ENCODE data around the gene SKP2.
"Not testable (repeated sequence)": the region's sequence is repeated elsewhere in the genome, so short reads cannot be mapped to it uniquely, and the experiment has no call there.

The SKP2 gene

GRCh38 chr5:36158144-36158543, 6.2 kb downstream of the SKP2 start:
- peak; percentile 93 for DNase-seq

GRCh38 chr5:36160617-36161016, 8.7 kb downstream of the SKP2 start:
- no peak for DNase-seq

- DNase-seq, result no peak
Measured at GRCh38 chr5:36161361-36161760, 9.4 kb downstream of the SKP2 start.

DNA sequence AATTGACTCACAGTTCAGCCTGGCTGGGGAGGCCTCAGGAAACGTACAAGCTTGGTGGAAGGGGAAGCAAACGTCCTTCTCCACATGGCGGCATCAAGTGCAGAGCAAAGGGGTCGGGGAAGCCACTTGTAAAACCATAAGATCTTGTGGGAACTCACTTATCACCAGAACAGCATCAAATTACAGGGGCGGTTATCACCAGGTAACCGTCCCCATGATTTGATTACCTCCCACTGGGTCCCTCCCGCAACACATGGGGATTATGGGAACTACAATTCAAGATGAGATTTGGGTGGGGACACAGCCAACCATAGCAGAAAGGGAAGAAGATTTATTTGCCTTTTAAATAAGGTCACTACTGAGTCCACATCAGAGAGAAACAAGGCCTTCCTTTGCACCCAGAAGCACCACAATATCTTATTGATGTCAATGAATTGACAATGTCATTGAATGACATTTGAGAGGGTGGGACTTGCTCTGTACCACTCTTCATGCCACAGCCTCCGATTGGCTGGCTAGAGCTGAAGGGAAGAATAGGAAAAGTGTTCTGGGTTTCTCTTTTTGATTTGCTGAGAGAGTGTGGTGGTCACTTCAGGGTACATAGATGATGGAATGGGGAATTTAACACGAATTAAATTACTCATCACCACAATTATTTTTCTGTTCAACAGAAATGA, 11.0 kb downstream of the SKP2 start:
- no peak for DNase-seq

GRCh38 chr5:36164461-36164860, 12.6 kb downstream of the SKP2 start:
- no peak for DNase-seq

- DNase-seq, result no peak
Measured at GRCh38 chr5:36168737-36169136, 16.8 kb downstream of the SKP2 start.

GRCh38 chr5:36170832-36171424, 19.0 kb downstream of the SKP2 start:
- DNase-seq, result no peak

- no peak for DNase-seq
Measured at GRCh38 chr5:36172599-36172998, 20.7 kb downstream of the SKP2 start.

- no peak for DNase-seq
Measured at GRCh38 chr5:36173426-36173825, 21.5 kb downstream of the SKP2 start.

GRCh38 chr5:36174119-36174518, 22.2 kb downstream of the SKP2 start:
- no peak for DNase-seq

DNA sequence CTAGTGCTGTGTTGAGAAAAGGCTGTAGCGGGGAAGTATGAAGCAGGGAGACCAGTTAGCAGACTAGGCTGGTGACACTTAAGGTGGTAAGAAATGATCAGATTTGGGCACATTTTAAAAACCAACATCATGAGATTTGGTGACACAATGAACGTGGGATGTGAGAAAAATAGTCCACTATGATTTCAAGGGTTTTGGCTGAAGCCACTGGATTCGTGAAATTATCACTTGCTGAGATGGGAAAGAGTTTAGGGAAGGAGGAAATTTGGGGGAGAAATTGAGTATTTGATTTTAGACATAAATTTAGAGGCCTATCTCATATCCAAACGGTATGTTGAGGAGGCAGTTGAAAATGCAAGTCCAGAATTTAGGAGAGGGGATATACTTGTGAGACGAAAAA, 23.1 kb downstream of the SKP2 start:
- DNase-seq, result no peak

- DNase-seq, result no peak
Measured at GRCh38 chr5:36177154-36177553, 25.2 kb downstream of the SKP2 start.

DNA sequence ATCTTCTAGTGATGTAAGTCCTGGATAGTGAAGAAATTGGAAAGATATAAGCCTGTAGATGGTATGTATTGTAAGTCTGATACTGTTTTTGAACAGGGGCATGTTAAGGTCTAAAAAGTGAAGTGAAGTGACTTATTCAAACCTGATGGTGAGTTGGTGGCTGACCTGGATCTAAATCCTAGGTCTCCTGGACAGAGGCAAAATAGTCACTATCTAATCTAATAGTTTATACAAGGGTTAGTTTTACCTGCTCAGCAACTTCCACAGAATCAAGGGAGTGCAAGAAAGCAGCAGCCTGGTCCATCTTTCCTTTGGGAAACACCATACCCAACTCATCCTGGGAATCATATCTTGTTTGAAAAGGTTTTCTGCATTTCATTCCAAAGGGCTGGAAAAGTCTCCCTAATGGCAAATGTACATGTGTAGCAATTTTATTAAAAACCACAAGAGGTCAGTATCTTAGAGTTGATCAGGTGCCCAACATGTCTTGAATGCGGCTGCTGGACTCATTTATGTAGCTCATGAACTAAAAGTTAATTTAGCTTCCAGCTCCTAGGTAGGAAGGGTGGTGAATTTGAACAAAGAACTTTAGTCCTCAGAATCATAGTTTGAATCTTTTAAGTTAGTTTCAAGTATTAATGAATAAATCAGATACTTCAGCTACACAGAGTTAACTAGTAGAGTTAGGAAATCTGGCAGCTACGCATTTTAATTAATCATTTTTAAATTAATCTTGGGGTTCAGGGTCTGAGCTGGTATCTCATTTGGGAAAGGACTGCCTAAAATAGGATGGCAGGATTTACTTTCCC, 26.0 kb downstream of the SKP2 start:
- peak; percentile 35 for DNase-seq

DNA sequence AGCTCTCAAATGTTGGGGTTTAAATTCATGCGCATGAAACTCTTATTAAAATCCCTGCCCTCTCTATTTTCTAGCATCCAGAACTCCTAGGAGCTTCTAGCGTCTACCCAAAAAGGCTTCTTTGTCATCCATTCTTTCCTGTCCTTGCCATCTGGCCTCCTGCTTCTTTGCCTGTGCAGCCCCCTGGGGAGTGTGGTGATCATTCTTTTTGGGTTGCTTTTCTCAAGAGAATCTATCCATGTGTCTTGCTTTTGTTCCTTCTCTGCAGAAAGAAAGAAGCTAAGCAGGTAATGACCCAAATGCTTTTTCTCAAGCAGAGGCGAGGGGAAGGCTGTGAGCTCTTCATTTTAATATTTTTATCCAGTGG, 26.6 kb downstream of the SKP2 start:
- DNase-seq, result no peak

DNA sequence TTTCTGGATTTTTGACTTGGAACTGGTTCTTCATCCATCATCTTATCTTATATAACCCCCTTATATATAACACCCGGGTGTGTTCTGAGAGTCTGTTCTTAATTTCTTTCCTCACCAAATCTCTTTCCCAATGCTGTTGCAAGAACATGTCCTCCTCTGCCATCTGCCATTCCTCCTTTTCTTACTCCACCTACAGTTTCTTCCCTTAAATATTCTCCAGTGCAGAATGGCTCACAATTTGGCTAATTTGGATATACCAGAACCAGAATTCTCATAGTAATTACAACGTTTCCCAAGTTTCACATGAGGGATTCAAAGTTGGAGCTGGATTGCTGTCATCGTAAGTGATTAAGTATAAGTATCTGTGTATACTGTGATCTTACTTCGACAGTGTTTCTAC, 28.0 kb downstream of the SKP2 start:
- no peak for DNase-seq

GRCh38 chr5:36180556-36181350, 28.8 kb downstream of the SKP2 start:
- no peak for DNase-seq

DNA sequence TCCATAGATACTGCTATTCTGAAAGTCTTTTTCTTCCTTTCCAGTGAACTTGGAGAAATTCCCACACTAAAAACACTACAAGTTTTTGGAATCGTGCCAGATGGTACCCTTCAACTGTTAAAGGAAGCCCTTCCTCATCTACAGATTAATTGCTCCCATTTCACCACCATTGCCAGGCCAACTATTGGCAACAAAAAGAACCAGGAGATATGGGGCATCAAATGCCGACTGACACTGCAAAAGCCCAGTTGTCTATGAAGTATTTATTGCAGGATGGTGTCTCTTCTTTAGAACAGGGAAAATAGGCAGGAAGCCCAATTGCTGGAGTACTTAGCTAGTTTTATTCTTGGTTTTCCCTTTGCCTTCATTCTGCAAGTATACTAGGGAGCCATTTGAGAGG, 29.9 kb downstream of the SKP2 start:
- no peak for DNase-seq

- DNase-seq, result not testable (repeated sequence)
Measured at GRCh38 chr5:36184408-36184807, 32.5 kb downstream of the SKP2 start.

- DNase-seq, result no peak
Measured at GRCh38 chr5:36193746-36194145, 41.8 kb downstream of the SKP2 start.

- no peak for DNase-seq
Measured at GRCh38 chr5:36198281-36198680, 46.4 kb downstream of the SKP2 start.

- not testable (repeated sequence) for DNase-seq
Measured at GRCh38 chr5:36198783-36199182, 46.9 kb downstream of the SKP2 start.

DNA sequence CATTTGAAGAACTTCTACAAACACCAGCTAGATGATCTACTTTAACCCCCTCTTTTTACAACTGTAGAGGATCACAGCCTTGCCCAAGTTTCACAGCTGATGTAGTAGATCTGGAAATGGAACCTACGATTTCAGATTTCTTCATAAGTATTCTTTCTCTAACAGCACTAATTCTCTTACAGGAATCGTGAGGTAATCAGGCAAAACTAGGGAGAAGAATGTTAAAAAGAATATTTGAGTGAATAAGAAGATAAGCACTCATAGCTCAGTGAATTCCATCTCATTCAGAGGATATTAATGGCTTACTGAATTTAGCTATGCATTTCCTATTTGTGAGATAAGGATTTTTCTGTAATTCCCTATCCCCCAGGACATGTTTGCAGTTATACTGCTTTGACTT, 47.7 kb downstream of the SKP2 start:
- no peak for DNase-seq

DNA sequence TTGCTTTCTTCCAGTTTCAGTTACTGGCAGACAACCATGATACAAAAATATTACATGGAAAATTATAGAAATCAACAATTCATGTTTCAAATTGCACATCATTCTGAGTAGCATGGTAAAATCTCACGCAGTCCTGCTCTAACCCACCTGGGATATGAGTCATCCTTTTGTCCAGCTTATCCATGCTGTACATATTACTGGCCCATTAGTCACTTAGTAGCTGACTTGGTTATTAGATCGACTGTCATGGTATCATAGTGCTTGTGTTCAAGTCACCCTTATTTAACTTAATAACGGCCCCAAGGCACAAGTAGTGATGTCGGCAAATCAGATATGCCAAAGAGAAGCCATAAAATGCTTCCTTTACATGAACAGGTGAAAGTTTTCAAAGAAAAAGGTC, 48.6 kb downstream of the SKP2 start:
- DNase-seq, result no peak

Data from NCI-H82 (cell line).